ENCODE data around the gene MMP24. TPM values are rescaled to one million over a fixed set of nuclear protein-coding genes. Genes with fewer than 3 reads are reported as not detected.

Gene MMP24
- total and polyA plus RNA-seq, 2 of the 13 experiments (the other 11 are each of a cell fraction or from before 2014, with no cell fraction given) = 0.29 to 0.35 TPM

DNA sequence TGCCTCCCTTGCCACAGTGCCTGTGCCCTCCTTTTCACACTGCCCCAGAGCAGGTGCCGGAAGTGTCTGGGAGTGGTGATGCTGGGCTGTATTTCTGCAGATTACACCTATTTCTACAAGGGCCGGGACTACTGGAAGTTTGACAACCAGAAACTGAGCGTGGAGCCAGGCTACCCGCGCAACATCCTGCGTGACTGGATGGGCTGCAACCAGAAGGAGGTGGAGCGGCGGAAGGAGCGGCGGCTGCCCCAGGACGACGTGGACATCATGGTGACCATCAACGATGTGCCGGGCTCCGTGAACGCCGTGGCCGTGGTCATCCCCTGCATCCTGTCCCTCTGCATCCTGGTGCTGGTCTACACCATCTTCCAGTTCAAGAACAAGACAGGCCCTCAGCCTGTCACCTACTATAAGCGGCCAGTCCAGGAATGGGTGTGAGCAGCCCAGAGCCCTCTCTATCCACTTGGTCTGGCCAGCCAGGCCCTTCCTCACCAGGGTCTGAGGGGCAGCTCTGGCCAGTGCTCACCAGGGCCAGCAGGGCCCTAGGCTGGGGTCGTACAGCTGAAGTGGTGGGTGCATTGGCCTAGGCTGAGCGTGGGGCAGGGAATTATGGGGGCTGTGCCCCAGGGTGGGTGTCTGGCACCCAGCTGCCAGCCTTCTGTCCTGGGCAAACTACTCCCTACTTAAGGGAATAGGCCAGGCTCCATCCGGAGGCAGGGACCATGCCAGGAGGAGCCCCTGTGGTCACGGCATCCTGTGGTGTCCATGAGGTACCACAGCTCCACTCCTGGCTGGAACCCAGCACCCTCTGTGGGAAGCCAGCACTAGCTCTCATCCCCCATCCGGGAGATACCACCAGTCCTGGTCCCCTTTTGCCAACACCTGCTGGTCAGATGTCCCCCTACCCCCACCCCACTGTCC lies 47.9 kb downstream of the MMP24 start (continued):
- TF ChIP-seq JUN (CRISPR knock-in tag; IDR thresholded peaks at IDR 0.05) (no peak), DRAP1 (CRISPR knock-in tag; IDR thresholded peaks at IDR 0.05) (no peak), REPIN1 (CRISPR knock-in tag; IDR thresholded peaks at IDR 0.05; ENCODE audit: borderline replicate concordance, low read depth) (peak; percentile 27; the same call in 1 of the 2 replicates), CCDC6 (CRISPR knock-in tag; IDR thresholded peaks at IDR 0.05) (no peak), ZSCAN5A (CRISPR knock-in tag; IDR thresholded peaks at IDR 0.05; ENCODE audit: borderline replicate concordance) (no peak), SYNCRIP (IDR thresholded peaks at IDR 0.05; ENCODE audit: insufficient read depth, low read depth, low read length) (no peak), SIX1 (CRISPR knock-in tag; IDR thresholded peaks at IDR 0.05; ENCODE audit: borderline replicate concordance) (no peak), NFRKB (IDR thresholded peaks at IDR 0.05) (no peak), ZNF670 (CRISPR knock-in tag; IDR thresholded peaks at IDR 0.05; ENCODE audit: borderline replicate concordance) (no peak), ZNF530 (CRISPR knock-in tag; IDR thresholded peaks at IDR 0.05; ENCODE audit: low read depth) (no peak), HOXA5 (CRISPR knock-in tag; IDR thresholded peaks at IDR 0.05) (no peak), RNF219 (CRISPR knock-in tag; IDR thresholded peaks at IDR 0.05) (no peak), POLR2A (IDR thresholded peaks at IDR 0.05; ENCODE audit: insufficient read depth in 1 of 2, low read depth in 2 of 2, low read length in 2 of 2) (peak; percentile 15 to 28; a peak in 3 of 4 replicates), ZKSCAN5 (CRISPR knock-in tag; IDR thresholded peaks at IDR 0.05) (no peak), ZNF138 (CRISPR knock-in tag; IDR thresholded peaks at IDR 0.05; ENCODE audit: low read depth) (no peak), YEATS4 (CRISPR knock-in tag; IDR thresholded peaks at IDR 0.05; ENCODE audit: borderline replicate concordance) (no peak), GMEB2 (CRISPR knock-in tag; IDR thresholded peaks at IDR 0.05; ENCODE audit: low read depth) (no peak), U2AF2 (IDR thresholded peaks at IDR 0.05; ENCODE audit: low read depth, low read length) (no peak), ELF4 (CRISPR knock-in tag; IDR thresholded peaks at IDR 0.05; ENCODE audit: borderline replicate concordance) (no peak), HOXA3 (CRISPR knock-in tag; IDR thresholded peaks at IDR 0.05) (no peak), NFYC (CRISPR knock-in tag; IDR thresholded peaks at IDR 0.05) (no peak)
- TF ChIP-seq, protein P1, sequence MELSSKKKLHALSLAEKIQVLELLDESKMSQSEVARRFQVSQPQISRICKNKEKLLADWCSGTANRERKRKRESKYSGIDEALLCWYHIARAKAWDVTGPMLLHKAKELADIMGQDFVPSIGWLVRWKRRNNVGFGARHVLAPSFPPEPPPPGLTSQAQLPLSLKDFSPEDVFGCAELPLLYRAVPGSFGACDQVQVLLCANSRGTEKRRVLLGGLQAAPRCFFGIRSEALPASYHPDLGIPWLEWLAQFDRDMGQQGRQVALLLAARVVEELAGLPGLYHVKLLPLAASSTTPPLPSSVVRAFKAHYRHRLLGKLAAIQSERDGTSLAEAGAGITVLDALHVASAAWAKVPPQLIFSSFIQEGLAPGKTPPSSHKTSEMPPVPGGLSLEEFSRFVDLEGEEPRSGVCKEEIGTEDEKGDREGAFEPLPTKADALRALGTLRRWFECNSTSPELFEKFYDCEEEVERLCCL (CRISPR knock-in tag; IDR thresholded peaks at IDR 0.05; ENCODE audit: borderline replicate concordance) = 0 out of 2 replicates have a peak, but pooled peaks have one; percentile 57

All from HepG2 (cell line).